K562 (cell line): ENCODE results near the gene CD207. TPM values are rescaled to one million over a fixed set of nuclear protein-coding genes. Genes with fewer than 3 reads are reported as not detected.

ENCODE experiments used
- ARNT ChIP-seq, 2 experiments: fragments of 450-650 bp; IDR thresholded peaks; 2 replicates each; pipeline ENCODE4 v1.6.1; 2016; ENCODE audit warnings: mild to moderate bottlenecking in 1 of 2
- ATF7 ChIP-seq: fragments of 450-650 bp; IDR thresholded peaks from 2 replicates; pipeline ENCODE4 v1.7.1; 2014; ENCODE audit warnings: mild to moderate bottlenecking, moderate library complexity
- CBFA2T2 ChIP-seq: fragments of 450-650 bp; conservative IDR thresholded peaks from 2 replicates; pipeline ENCODE4 v1.6.1; 2017; ENCODE audit warnings: mild to moderate bottlenecking
- HSF4 ChIP-seq: fragments of 250-450 bp; sonication (Bioruptor Pico); IDR thresholded peaks from 2 replicates; pipeline ENCODE4 v2.1.2; 2022; ENCODE audit warnings: mild to moderate bottlenecking, moderate library complexity, borderline replicate concordance
- IFI16 ChIP-seq: fragments of 250-450 bp; sonication (Bioruptor Pico); IDR thresholded peaks from 2 replicates; pipeline ENCODE4 v2.1.2; 2022; ENCODE audit warnings: mild to moderate bottlenecking, inconsistent platforms
- RBM15 ChIP-seq: fragments of 200-400 bp; formaldehyde crosslinking; IDR thresholded peaks from 2 replicates; pipeline ENCODE4 v1.6.1; 2018; ENCODE audit warnings: mild to moderate bottlenecking, low read length, moderate library complexity; ENCODE audit not compliant: insufficient read depth
- SMAD4 ChIP-seq: fragments of 250-450 bp; sonication (Bioruptor Pico); conservative IDR thresholded peaks from 2 replicates; pipeline ENCODE4 v1.8.0; 2021; ENCODE audit warnings: inconsistent platforms, mild to moderate bottlenecking, moderate library complexity
- TAL1 ChIP-seq: fragments of 450-650 bp; IDR thresholded peaks from 2 replicates; pipeline ENCODE4 v1.6.1; 2016; ENCODE audit warnings: mild to moderate bottlenecking
- U2AF1 ChIP-seq: fragments of 200-400 bp; formaldehyde crosslinking; optimal IDR thresholded peaks from 2 replicates; pipeline ENCODE3; 2017; ENCODE audit warnings: mild to moderate bottlenecking, low read depth, low read length, moderate library complexity
- ZNF274 ChIP-seq: IDR thresholded peaks from 2 replicates; pipeline ENCODE4 v1.6.1; 2011; ENCODE audit warnings: low read depth, mild to moderate bottlenecking, low read length, moderate library complexity, borderline replicate concordance
- ZNF57 ChIP-seq: fragments of 450-650 bp; formaldehyde crosslinking; IDR thresholded peaks from 2 replicates; pipeline ENCODE4 v1.4.0; 2020; ENCODE audit warnings: mild to moderate bottlenecking, moderate library complexity
- ZNF75A ChIP-seq: fragments of 450-650 bp; formaldehyde crosslinking; IDR thresholded peaks from 2 replicates; pipeline ENCODE4 v1.4.0; 2020; ENCODE audit warnings: mild to moderate bottlenecking
- polyA plus RNA-seq, 8 experiments: library from polyadenylated mRNA; depleted of rRNA in 4 of 8; stranded (reverse) in 5 of 8; unstranded in 3 of 8; fragments of >200 nt; fragmentation: Nextera tagmentation in 2 of 8; fragmentation: Illumina TruSeq in 1 of 8; extraction: Ambion mirVana in 2 of 8; extraction: Trizol in 1 of 8; gene quantifications; 2 replicates each; pipeline versions ENCODE4 v1.2.1 to v1.2.3, GENCODE V29; 2011 to 2014; ENCODE audit warnings: inconsistent platforms in 1 of 8, missing spikeins in 1 of 8
- total RNA-seq, 7 experiments: library from RNA; depleted of rRNA in 6 of 7; stranded (reverse); fragments of >200 nt in 6 of 7; fragmentation: Illumina TruSeq in 2 of 7; extraction: Trizol in 2 of 7; gene quantifications; 2 replicates each; pipeline versions ENCODE4 v1.2.1 to v1.2.3, GENCODE V29; 2011 to 2021; ENCODE audit warnings: low replicate concordance in 1 of 7
- TF ChIP-seq, protein P1 (sequence below), 2 experiments: fragments of 450-650 bp in 1 of 2; sonication (generic) in 1 of 2; formaldehyde crosslinking in 1 of 2; IDR thresholded peaks in 1 of 2; conservative IDR thresholded peaks in 1 of 2; 2 replicates each; pipeline versions ENCODE4 v1.6.1 to v1.8.1; 2016 to 2023; ENCODE audit warnings: mild to moderate bottlenecking in 2 of 2, moderate library complexity in 2 of 2, inconsistent platforms in 1 of 2, missing genetic modification reagents in 1 of 2
- TF ChIP-seq, protein P2 (sequence below): fragments of 450-650 bp; IDR thresholded peaks from 2 replicates; pipeline ENCODE4 v1.6.1; 2016; ENCODE audit warnings: mild to moderate bottlenecking, moderate library complexity

The CD207 gene
- total and polyA plus RNA-seq, 9 of the 15 experiments (the other 6 are each of a cell fraction or from before 2014, with no cell fraction given): not detected

DNA sequence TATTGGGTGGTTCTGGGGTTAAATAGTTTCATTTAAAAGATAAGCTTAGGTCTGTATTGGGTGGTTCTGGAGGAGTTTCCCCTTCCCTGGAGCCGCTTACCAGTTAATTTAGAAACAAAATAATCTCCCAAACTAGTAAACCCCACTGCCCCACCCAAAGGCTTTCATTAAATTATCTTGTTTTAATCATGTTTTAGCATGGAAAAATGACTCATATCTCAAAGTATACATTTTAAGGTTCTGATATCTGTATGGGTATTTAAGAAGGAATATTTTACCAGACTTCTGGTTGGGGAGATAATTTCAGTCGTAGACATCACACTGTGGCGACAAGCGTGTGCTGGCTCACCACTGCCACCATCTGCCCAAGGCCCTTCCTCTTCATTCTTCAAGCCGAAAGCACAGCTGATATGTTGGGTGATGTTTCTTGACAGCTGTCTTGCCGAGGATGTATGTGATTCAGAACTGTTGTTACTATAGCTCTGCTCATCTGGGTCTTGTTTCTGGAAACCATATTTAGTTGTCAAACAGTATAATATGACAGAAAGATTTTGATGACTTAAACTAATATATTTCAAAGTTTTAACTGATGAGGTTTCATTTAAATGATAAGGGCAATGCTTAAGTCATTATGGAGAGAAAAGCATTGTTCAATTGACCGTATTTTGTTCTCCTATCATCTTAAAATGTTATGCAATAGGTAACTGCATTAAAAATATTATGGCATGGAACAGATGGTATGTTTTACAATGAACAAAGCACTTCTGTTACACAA lies 50.3 kb downstream of the CD207 start (continued):
- TF ChIP-seq, protein P1, sequence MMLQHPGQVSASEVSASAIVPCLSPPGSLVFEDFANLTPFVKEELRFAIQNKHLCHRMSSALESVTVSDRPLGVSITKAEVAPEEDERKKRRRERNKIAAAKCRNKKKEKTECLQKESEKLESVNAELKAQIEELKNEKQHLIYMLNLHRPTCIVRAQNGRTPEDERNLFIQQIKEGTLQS (IDR thresholded peaks at IDR 0.05): peak; percentile 55
- TF ChIP-seq, protein P1 (CRISPR knock-in tag; conservative IDR thresholded peaks at IDR 0.05): no peak
- TF ChIP-seq TAL1 (peak; percentile 42; the same call in 1 of the 2 replicates), ARNT (IDR thresholded peaks at IDR 0.05) (peak in 1 of 2 experiments; percentile 88; a peak in 1 of 4 replicates), CBFA2T2 (peak; percentile 58), ZNF75A (CRISPR knock-in tag) (no peak), RBM15 (no peak), HSF4 (CRISPR knock-in tag) (no peak), IFI16 (CRISPR knock-in tag) (no peak), SMAD4 (peak; percentile 65), ZNF57 (no peak), ZNF274 (no peak), ATF7 (peak; percentile 21; the same call in 1 of the 2 replicates), U2AF1 (no peak)
- TF ChIP-seq, protein P2, sequence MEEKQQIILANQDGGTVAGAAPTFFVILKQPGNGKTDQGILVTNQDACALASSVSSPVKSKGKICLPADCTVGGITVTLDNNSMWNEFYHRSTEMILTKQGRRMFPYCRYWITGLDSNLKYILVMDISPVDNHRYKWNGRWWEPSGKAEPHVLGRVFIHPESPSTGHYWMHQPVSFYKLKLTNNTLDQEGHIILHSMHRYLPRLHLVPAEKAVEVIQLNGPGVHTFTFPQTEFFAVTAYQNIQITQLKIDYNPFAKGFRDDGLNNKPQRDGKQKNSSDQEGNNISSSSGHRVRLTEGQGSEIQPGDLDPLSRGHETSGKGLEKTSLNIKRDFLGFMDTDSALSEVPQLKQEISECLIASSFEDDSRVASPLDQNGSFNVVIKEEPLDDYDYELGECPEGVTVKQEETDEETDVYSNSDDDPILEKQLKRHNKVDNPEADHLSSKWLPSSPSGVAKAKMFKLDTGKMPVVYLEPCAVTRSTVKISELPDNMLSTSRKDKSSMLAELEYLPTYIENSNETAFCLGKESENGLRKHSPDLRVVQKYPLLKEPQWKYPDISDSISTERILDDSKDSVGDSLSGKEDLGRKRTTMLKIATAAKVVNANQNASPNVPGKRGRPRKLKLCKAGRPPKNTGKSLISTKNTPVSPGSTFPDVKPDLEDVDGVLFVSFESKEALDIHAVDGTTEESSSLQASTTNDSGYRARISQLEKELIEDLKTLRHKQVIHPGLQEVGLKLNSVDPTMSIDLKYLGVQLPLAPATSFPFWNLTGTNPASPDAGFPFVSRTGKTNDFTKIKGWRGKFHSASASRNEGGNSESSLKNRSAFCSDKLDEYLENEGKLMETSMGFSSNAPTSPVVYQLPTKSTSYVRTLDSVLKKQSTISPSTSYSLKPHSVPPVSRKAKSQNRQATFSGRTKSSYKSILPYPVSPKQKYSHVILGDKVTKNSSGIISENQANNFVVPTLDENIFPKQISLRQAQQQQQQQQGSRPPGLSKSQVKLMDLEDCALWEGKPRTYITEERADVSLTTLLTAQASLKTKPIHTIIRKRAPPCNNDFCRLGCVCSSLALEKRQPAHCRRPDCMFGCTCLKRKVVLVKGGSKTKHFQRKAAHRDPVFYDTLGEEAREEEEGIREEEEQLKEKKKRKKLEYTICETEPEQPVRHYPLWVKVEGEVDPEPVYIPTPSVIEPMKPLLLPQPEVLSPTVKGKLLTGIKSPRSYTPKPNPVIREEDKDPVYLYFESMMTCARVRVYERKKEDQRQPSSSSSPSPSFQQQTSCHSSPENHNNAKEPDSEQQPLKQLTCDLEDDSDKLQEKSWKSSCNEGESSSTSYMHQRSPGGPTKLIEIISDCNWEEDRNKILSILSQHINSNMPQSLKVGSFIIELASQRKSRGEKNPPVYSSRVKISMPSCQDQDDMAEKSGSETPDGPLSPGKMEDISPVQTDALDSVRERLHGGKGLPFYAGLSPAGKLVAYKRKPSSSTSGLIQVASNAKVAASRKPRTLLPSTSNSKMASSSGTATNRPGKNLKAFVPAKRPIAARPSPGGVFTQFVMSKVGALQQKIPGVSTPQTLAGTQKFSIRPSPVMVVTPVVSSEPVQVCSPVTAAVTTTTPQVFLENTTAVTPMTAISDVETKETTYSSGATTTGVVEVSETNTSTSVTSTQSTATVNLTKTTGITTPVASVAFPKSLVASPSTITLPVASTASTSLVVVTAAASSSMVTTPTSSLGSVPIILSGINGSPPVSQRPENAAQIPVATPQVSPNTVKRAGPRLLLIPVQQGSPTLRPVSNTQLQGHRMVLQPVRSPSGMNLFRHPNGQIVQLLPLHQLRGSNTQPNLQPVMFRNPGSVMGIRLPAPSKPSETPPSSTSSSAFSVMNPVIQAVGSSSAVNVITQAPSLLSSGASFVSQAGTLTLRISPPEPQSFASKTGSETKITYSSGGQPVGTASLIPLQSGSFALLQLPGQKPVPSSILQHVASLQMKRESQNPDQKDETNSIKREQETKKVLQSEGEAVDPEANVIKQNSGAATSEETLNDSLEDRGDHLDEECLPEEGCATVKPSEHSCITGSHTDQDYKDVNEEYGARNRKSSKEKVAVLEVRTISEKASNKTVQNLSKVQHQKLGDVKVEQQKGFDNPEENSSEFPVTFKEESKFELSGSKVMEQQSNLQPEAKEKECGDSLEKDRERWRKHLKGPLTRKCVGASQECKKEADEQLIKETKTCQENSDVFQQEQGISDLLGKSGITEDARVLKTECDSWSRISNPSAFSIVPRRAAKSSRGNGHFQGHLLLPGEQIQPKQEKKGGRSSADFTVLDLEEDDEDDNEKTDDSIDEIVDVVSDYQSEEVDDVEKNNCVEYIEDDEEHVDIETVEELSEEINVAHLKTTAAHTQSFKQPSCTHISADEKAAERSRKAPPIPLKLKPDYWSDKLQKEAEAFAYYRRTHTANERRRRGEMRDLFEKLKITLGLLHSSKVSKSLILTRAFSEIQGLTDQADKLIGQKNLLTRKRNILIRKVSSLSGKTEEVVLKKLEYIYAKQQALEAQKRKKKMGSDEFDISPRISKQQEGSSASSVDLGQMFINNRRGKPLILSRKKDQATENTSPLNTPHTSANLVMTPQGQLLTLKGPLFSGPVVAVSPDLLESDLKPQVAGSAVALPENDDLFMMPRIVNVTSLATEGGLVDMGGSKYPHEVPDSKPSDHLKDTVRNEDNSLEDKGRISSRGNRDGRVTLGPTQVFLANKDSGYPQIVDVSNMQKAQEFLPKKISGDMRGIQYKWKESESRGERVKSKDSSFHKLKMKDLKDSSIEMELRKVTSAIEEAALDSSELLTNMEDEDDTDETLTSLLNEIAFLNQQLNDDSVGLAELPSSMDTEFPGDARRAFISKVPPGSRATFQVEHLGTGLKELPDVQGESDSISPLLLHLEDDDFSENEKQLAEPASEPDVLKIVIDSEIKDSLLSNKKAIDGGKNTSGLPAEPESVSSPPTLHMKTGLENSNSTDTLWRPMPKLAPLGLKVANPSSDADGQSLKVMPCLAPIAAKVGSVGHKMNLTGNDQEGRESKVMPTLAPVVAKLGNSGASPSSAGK: peak; percentile 38; the same call in 1 of the 2 replicates
